H1 (cell line): ENCODE results near the gene PCDHA5. TPM values are rescaled to one million over a fixed set of nuclear protein-coding genes. Genes with fewer than 3 reads are reported as not detected.
A peak's percentile ranks its signal among the peaks of the same experiment; 100 is the strongest.

Experiments used
- CTCF ChIA-PET: fragments of 300-600 bp; sonication (Branson Sonifier 250); formaldehyde crosslinking; loops from one replicate; lab custom pipeline; 2021; ENCODE audit not compliant: partially characterized antibody; lab: Charles Lee
- POLR2A ChIA-PET: fragments of 300-600 bp; sonication (Branson Sonifier 250); formaldehyde crosslinking; loops from one replicate; lab custom pipeline; 2021; ENCODE audit warnings: inconsistent platforms; ENCODE audit not compliant: partially characterized antibody; lab: Charles Lee
- DNase-seq, 2 experiments: peaks; one replicate each; pipeline versions ENCODE4 v3.0.0 to v3.0.0-alpha.2; 2010 to 2022; ENCODE audit warnings: low spot score in 2 of 2, low read depth in 1 of 2, mixed read lengths in 1 of 2
- FAIRE-seq: peaks from 2 replicates; lab custom pipeline; 2011; peaks lifted over from hg19 to GRCh38; lab: Jason Lieb, UNC
- H2AFZ ChIP-seq: 2 replicates; pipeline ENCODE4 v1.8.1; 2012; ENCODE audit warnings: low read length, inconsistent platforms
- H2AK5ac ChIP-seq: 2 replicates; pipeline ENCODE4 v1.6.1; 2013; ENCODE audit warnings: low read depth, low read length
- H2BK120ac ChIP-seq: replicated peaks from 2 replicates; pipeline ENCODE3; 2013; ENCODE audit warnings: low read depth, low read length, inconsistent platforms
- H2BK12ac ChIP-seq: 2 replicates; pipeline ENCODE4 v1.6.1; 2013; ENCODE audit warnings: low read depth, low read length
- H2BK15ac ChIP-seq: 2 replicates; pipeline ENCODE4 v1.6.1; 2013; ENCODE audit warnings: low read length
- H2BK20ac ChIP-seq: 2 replicates; pipeline ENCODE4 v1.6.1; 2013; ENCODE audit warnings: low read length
- H2BK5ac ChIP-seq: 2 replicates; pipeline ENCODE4 v1.6.1; 2013; ENCODE audit warnings: low read depth, low read length
- H3K14ac ChIP-seq: 2 replicates; pipeline ENCODE4 v1.6.1; 2013; ENCODE audit warnings: inconsistent platforms; ENCODE audit not compliant: insufficient read length
- H3K18ac ChIP-seq: 2 replicates; pipeline ENCODE4 v1.6.1; 2013; ENCODE audit warnings: low read length; ENCODE audit errors: extremely low read depth
- H3K23ac ChIP-seq: 2 replicates; pipeline ENCODE4 v1.6.1; 2013; ENCODE audit warnings: inconsistent platforms; ENCODE audit not compliant: insufficient read length
- H3K23me2 ChIP-seq: 2 replicates; pipeline ENCODE4 v1.6.1; 2013; ENCODE audit warnings: low read depth, low read length
- H3K27ac ChIP-seq: 2 replicates; pipeline ENCODE4 v1.6.1; 2011; ENCODE audit warnings: low read depth, low read length, inconsistent platforms
- H3K27me3 ChIP-seq, 4 experiments: replicated peaks in 1 of 4; 1 replicate in 1 of 4; 2 replicates in 3 of 4; pipeline versions ENCODE4 v1.6.1 to v1.8.1; 2011 to 2013; ENCODE audit warnings: low read length in 3 of 4, mild to moderate bottlenecking in 3 of 4, inconsistent platforms in 2 of 4, mixed read lengths in 2 of 4, moderate library complexity in 1 of 4; ENCODE audit not compliant: control insufficient read depth in 3 of 4, insufficient read depth in 3 of 4; ENCODE audit errors: extremely low read depth in 1 of 4
- H3K36me3 ChIP-seq, 4 experiments: 2 replicates each; pipeline versions ENCODE4 v1.6.1 to v1.8.1; 2011 to 2013; ENCODE audit warnings: mild to moderate bottlenecking in 4 of 4, low read length in 3 of 4, moderate library complexity in 2 of 4, control low read depth in 1 of 4, inconsistent platforms in 1 of 4; ENCODE audit not compliant: insufficient read depth in 4 of 4, control insufficient read depth in 2 of 4
- H3K4ac ChIP-seq: replicated peaks from 2 replicates; pipeline ENCODE3; 2013; ENCODE audit warnings: low read length, low read depth, mixed read lengths, inconsistent platforms; ENCODE audit not compliant: insufficient read length
- H3K4me1 ChIP-seq, 4 experiments: replicated peaks in 1 of 4; 1 replicate in 1 of 4; 2 replicates in 3 of 4; pipeline versions ENCODE4 v1.6.1 to v1.8.1; 2011 to 2013; ENCODE audit warnings: low read length in 3 of 4, inconsistent platforms in 2 of 4, mixed read lengths in 1 of 4; ENCODE audit not compliant: insufficient read depth in 4 of 4, control insufficient read depth in 3 of 4
- H3K4me2 ChIP-seq, 2 experiments: 2 replicates each; pipeline versions ENCODE4 v1.6.1 to v1.8.1; 2011 to 2013; ENCODE audit warnings: low read depth in 2 of 2, low read length in 2 of 2, control low read depth in 1 of 2, inconsistent platforms in 1 of 2, mild to moderate bottlenecking in 1 of 2; ENCODE audit not compliant: insufficient read depth in 1 of 2
- H3K4me3 ChIP-seq, 4 experiments: fragments of 200-600, 300-600 bp in 1 of 4; sonication (generic), shearing (Covaris generic), sonication (Bioruptor Twin) in 1 of 4; 2 replicates each; pipeline versions ENCODE4 v1.5.1 to v1.8.1; 2011 to 2016; ENCODE audit warnings: low read length in 4 of 4, low read depth in 3 of 4, control low read depth in 2 of 4, inconsistent platforms in 2 of 4, mild to moderate bottlenecking in 2 of 4, mixed read lengths in 1 of 4, moderate library complexity in 1 of 4; ENCODE audit not compliant: insufficient read depth in 2 of 4; ENCODE audit errors: extremely low read depth in 1 of 4
- H3K56ac ChIP-seq: replicated peaks from 2 replicates; pipeline ENCODE3; 2013; ENCODE audit warnings: low read depth, mild to moderate bottlenecking, mixed read lengths, low read length, inconsistent platforms; ENCODE audit not compliant: insufficient read length
- H3K79me1 ChIP-seq: 2 replicates; pipeline ENCODE4 v1.6.1; 2013; ENCODE audit warnings: low read depth, low read length, control low read depth
- H3K79me2 ChIP-seq, 2 experiments: 2 replicates each; pipeline versions ENCODE4 v1.6.1 to v1.8.1; 2012 to 2013; ENCODE audit warnings: low read length in 2 of 2, mild to moderate bottlenecking in 2 of 2, inconsistent platforms in 1 of 2; ENCODE audit not compliant: insufficient read depth in 2 of 2, control insufficient read depth in 1 of 2
- H3K9ac ChIP-seq, 4 experiments: replicated peaks in 1 of 4; 1 replicate in 1 of 4; 2 replicates in 3 of 4; pipeline versions ENCODE4 v1.6.1 to v1.8.1; 2011 to 2013; ENCODE audit warnings: low read depth in 3 of 4, low read length in 3 of 4, control low read depth in 2 of 4, mild to moderate bottlenecking in 2 of 4, moderate library complexity in 2 of 4, inconsistent platforms in 1 of 4; ENCODE audit errors: extremely low read depth in 1 of 4
- H3K9me3 ChIP-seq, 2 experiments: 2 replicates each; pipeline versions ENCODE4 v1.6.1 to v1.8.1; 2012 to 2013; ENCODE audit warnings: mild to moderate bottlenecking in 2 of 2, moderate library complexity in 2 of 2, control low read depth in 1 of 2, inconsistent platforms in 1 of 2, low read depth in 1 of 2, low read length in 1 of 2, mixed read lengths in 1 of 2; ENCODE audit not compliant: insufficient read depth in 2 of 2
- H4K20me1 ChIP-seq, 2 experiments: replicated peaks in 1 of 2; 2 replicates each; pipeline versions ENCODE3 to v1.8.1; 2011 to 2013; ENCODE audit warnings: inconsistent platforms in 2 of 2, low read length in 2 of 2, mild to moderate bottlenecking in 1 of 2; ENCODE audit not compliant: insufficient read depth in 2 of 2, control insufficient read depth in 1 of 2
- H4K5ac ChIP-seq: 2 replicates; pipeline ENCODE4 v1.6.1; 2013; ENCODE audit warnings: low read length, low read depth, mixed read lengths, inconsistent platforms; ENCODE audit not compliant: insufficient read length
- H4K8ac ChIP-seq: 2 replicates; pipeline ENCODE4 v1.8.0; 2013; ENCODE audit warnings: mild to moderate bottlenecking, moderate library complexity, low read length, inconsistent platforms; ENCODE audit not compliant: insufficient read depth; ENCODE audit errors: extremely low read depth
- H4K91ac ChIP-seq: replicated peaks from 2 replicates; pipeline ENCODE3; 2013; ENCODE audit warnings: low read length, mixed read lengths, inconsistent platforms; ENCODE audit not compliant: insufficient read length
- CBX5 ChIP-seq: fragments of 300-800, 300-1000 bp; sonication (generic); IDR thresholded peaks from 2 replicates; pipeline ENCODE4 v1.7.1; 2016; ENCODE audit warnings: antibody characterized with exemption, low read length, low read depth
- CTCF ChIP-seq, 3 experiments: IDR thresholded peaks; 1 replicate in 2 of 3; 2 replicates in 1 of 3; pipeline versions ENCODE4 v1.5.1 to v1.6.1; 2011; ENCODE audit warnings: low read length in 3 of 3, mild to moderate bottlenecking in 3 of 3, inconsistent platforms in 2 of 3, low read depth in 1 of 3, moderate library complexity in 1 of 3; ENCODE audit not compliant: insufficient read depth in 1 of 3; ENCODE audit errors: control extremely low read depth in 1 of 3
- EGR1 ChIP-seq: IDR thresholded peaks from 2 replicates; pipeline ENCODE4 v1.6.1; 2011; ENCODE audit warnings: low read depth, low read length, borderline replicate concordance
- EP300 ChIP-seq, 2 experiments: IDR thresholded peaks; 1 replicate in 1 of 2; 2 replicates in 1 of 2; pipeline ENCODE4 v1.6.1; 2011 to 2012; ENCODE audit warnings: low read depth in 2 of 2, low read length in 2 of 2, mild to moderate bottlenecking in 2 of 2, borderline replicate concordance in 1 of 2, inconsistent platforms in 1 of 2, moderate library complexity in 1 of 2
- GABPA ChIP-seq: IDR thresholded peaks from 2 replicates; pipeline ENCODE4 v1.6.1; 2011; ENCODE audit warnings: mild to moderate bottlenecking, low read length, moderate library complexity, borderline replicate concordance; ENCODE audit not compliant: insufficient read depth
- KDM4A ChIP-seq: IDR thresholded peaks from one replicate; pipeline ENCODE4 v1.7.1; 2012; ENCODE audit warnings: low read depth, mild to moderate bottlenecking, moderate library complexity, low read length, inconsistent platforms; ENCODE audit not compliant: severe bottlenecking
- RAD21 ChIP-seq, 2 experiments: IDR thresholded peaks in 1 of 2; conservative IDR thresholded peaks in 1 of 2; 2 replicates each; pipeline ENCODE4 v1.6.1; 2011; ENCODE audit warnings: low read depth in 2 of 2, low read length in 2 of 2, improper control_type of control experiment in 1 of 2, inconsistent platforms in 1 of 2, mild to moderate bottlenecking in 1 of 2, moderate library complexity in 1 of 2
- SIN3A ChIP-seq, 2 experiments: IDR thresholded peaks in 1 of 2; conservative IDR thresholded peaks in 1 of 2; 2 replicates each; pipeline ENCODE4 v1.6.1; 2011 to 2012; ENCODE audit warnings: low read length in 2 of 2, improper control_type of control experiment in 1 of 2, low read depth in 1 of 2, mild to moderate bottlenecking in 1 of 2
- TCF12 ChIP-seq: IDR thresholded peaks from 2 replicates; pipeline ENCODE4 v1.6.1; 2011; ENCODE audit warnings: low read depth, mild to moderate bottlenecking, low read length
- WGBS, 2 experiments: shearing (Covaris generic) in 1 of 2; methylation state at CpG; one replicate each; pipeline versions ENCODE4 v1.1.6 to v1.1.7; 2013 to 2015; ENCODE audit warnings: low lambda C conversion rate in 2 of 2, mixed read lengths in 2 of 2, inconsistent platforms in 1 of 2, low coverage in 1 of 2, missing lambda C conversion rate in 1 of 2; ENCODE audit not compliant: insufficient replicate concordance in 2 of 2, insufficient coverage in 1 of 2, insufficient read length in 1 of 2; ENCODE audit errors: extremely low coverage in 1 of 2, missing lambda C conversion rate in 1 of 2; 5-methylcytosine and 5-hydroxymethylcytosine counted together
- polyA plus RNA-seq, 7 experiments: library from polyadenylated mRNA; depleted of rRNA in 3 of 7; stranded (reverse) in 5 of 7; unstranded in 2 of 7; fragments of >200 nt in 5 of 7; fragments of 200-250 nt in 2 of 7; gene quantifications; 1 replicate in 5 of 7; 2 replicates in 1 of 7; 4 replicates in 1 of 7; pipeline versions ENCODE4 v1.2.1 to v1.2.3, GENCODE V29; 2011 to 2013; ENCODE audit warnings: missing spikeins in 2 of 7, mixed read lengths in 2 of 7
- total RNA-seq: library from RNA; stranded (reverse); fragmentation: NEBNext Ultra II Directional; extraction: Animal tissue kit (Norgen Biotek cat#: 25700); gene quantifications from 2 replicates; pipeline ENCODE4 v1.2.1, GENCODE V29; 2021

Gene PCDHA5
- total and polyA plus RNA-seq, 2 of the 8 experiments (the other 6 are each of a cell fraction or from before 2014, with no cell fraction given) = 0.33 to 0.76 TPM

- no peak overlapping the region for H2AK5ac ChIP-seq
- H3K27ac ChIP-seq = no peak overlapping the region
- H3K56ac ChIP-seq = no peak overlapping the region
- H3K36me3 ChIP-seq = peaks cover 0 to 10% (median 0%) of the 10 kb centered on the region in 4 experiments; a peak in 1 of 8 replicates
- no peak overlapping the region for H2BK20ac ChIP-seq
- no peak for DNase-seq
- no peak overlapping the region for H3K14ac ChIP-seq
- H3K23me2 ChIP-seq = no peaks in the 10 kb centered on the region
- 57% methylated on average over 15 of the region's 15 CpGs; no CpG with 5 or more reads in 1 of the 2 experiments for WGBS, 2 experiments
- H2BK12ac ChIP-seq = no peak overlapping the region
- no peaks in the 10 kb centered on the region for H3K79me1 ChIP-seq
- FAIRE-seq = no peak
- H4K20me1 ChIP-seq = no peaks in the 10 kb centered on the region
- POLR2A ChIA-PET = interaction anchor here (1.5 to 1.6 kb wide), 2 partner anchors 9 to 12 kb away, joined by 3 to 4 read pairs; partner anchors contain the start of gene PCDHA1
- CTCF ChIA-PET = interaction anchor here (0.6 to 5.7 kb wide), 28 partner anchors 8 to 720 kb away, joined by 3 to 59 read pairs (median 4); partner anchors contain the start of genes PCDHA1, PCDHA4, PCDHA6 and PCDHA8
- H2BK120ac ChIP-seq = no peak overlapping the region
- peaks cover 3 to 16% of the 10 kb centered on the region in 2 experiments; a peak in 3 of 4 replicates for H3K9me3 ChIP-seq
- H3K79me2 ChIP-seq = no peaks in the 10 kb centered on the region
- H4K5ac ChIP-seq = no peak overlapping the region
- H3K4ac ChIP-seq = no peak overlapping the region
- peak overlapping the region; percentile 56 to 81 for H3K4me2 ChIP-seq
- H3K4me3 ChIP-seq = peak overlapping the region; percentile 51 to 86 (median 58)
- no peak overlapping the region for H2BK5ac ChIP-seq
- H3K9ac ChIP-seq = no peak overlapping the region; a peak in 1 of 7 replicates
- H2AFZ ChIP-seq = no peak overlapping the region
- no peak overlapping the region for H3K18ac ChIP-seq
- H4K8ac ChIP-seq = no peak overlapping the region
- no peaks in the 10 kb centered on the region for H3K27me3 ChIP-seq
- H3K23ac ChIP-seq = no peak overlapping the region
- no peak overlapping the region for H4K91ac ChIP-seq
- H3K4me1 ChIP-seq = no peaks in the 10 kb centered on the region
- H2BK15ac ChIP-seq = no peak overlapping the region
- no peak for TF ChIP-seq CBX5
- TF ChIP-seq SIN3A (conservative IDR thresholded peaks at IDR 0.05 in 1 of 2, IDR thresholded peaks at IDR 0.05 in 1 of 2; ENCODE audit: low read depth in 1 of 2, low read length in 2 of 2) = 0 out of 4 replicates have a peak, but pooled peaks of 1 of the 2 experiments have one; percentile 32
- TF ChIP-seq KDM4A = peak; percentile 40
- no peak; a peak in 1 of 4 replicates for TF ChIP-seq RAD21 (IDR thresholded peaks at IDR 0.05 in 1 of 2, conservative IDR thresholded peaks at IDR 0.05 in 1 of 2; ENCODE audit: low read depth in 2 of 2, low read length in 2 of 2)
- peak in 2 of 3 experiments; percentile 54 to 59; a peak in 2 of 4 replicates for TF ChIP-seq CTCF (IDR thresholded peaks at IDR 0.05; ENCODE audit: control extremely low read depth in 1 of 3, insufficient read depth in 1 of 3, low read depth in 1 of 3, low read length in 3 of 3)
- TF ChIP-seq TCF12 = no peak
- no peak for TF ChIP-seq GABPA
- no peak for TF ChIP-seq EGR1
- no peak for TF ChIP-seq EP300 (IDR thresholded peaks at IDR 0.05; ENCODE audit: borderline replicate concordance in 1 of 2, low read depth in 2 of 2, low read length in 2 of 2)
Observed at GRCh38 chr5:140795259-140795641, 26.2 kb upstream of the PCDHA5 start.
